Erythroblast (primary cell): Measurements from ENCODE around the gene PIAS1.

ENCODE experiments used
- GATA1 ChIP-seq: IDR thresholded peaks from 2 replicates; pipeline ENCODE4 v1.6.1; 2011; ENCODE audit warnings: low read depth, mild to moderate bottlenecking, control low read depth, low read length, moderate library complexity
- POLR2A ChIP-seq: IDR thresholded peaks from 2 replicates; pipeline ENCODE4 v1.6.1; 2011; ENCODE audit warnings: mild to moderate bottlenecking, low read length

GRCh38 chr15:68015244-68015643 lies 38.9 kb upstream of the PIAS1 start:
- no peak for TF ChIP-seq POLR2A
- no peak for TF ChIP-seq GATA1
